OCI-LY3 (cell line): ENCODE measurements around the gene CEACAM6.

ENCODE experiments used
- CTCF ChIP-seq: fragments of 200-600, 300-600 bp; sonication (generic); IDR thresholded peaks from 2 replicates; pipeline ENCODE4 v1.5.1; 2014; ENCODE audit warnings: antibody characterized with exemption, low read length, low read depth
- EZH2phosphoT487 ChIP-seq: fragments of 200-600 bp; shearing (Covaris generic); IDR thresholded peaks from 2 replicates; pipeline ENCODE4 v1.6.1; 2018; ENCODE audit warnings: antibody characterized with exemption, mixed run types, low read depth

DNA sequence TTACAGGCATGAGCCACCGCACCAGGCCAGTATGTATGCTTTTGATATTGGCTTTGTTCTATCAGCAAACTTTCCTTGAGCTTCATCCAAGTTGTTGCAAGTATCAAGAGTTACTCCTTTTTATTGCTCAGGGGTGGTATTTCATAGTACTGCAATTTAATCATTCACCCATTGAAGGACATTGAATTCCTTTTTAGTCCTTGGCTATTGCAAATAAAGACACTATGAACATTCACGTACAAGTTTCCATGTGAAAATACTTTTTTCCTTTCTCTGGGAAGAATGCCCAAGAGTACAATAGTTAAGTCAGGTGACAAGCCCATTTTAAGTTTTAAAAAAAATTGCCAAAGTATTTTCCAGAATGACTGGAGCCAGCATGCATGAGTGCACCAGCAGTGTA, 61.4 kb downstream of the CEACAM6 start:
- no peak for TF ChIP-seq CTCF
- no peak for TF ChIP-seq EZH2phosphoT487
